Natural killer cell (primary cell): Measurements from ENCODE around the gene TMSB10. TPM values are rescaled to one million over a fixed set of nuclear protein-coding genes. Genes with fewer than 3 reads are reported as not detected.

Experiments used
- ATAC-seq, 3 donors: fragments of 150-1000 bp in 2 of 3; fragments of 200-7000 bp in 1 of 3; cut with Tn5 transposase; 1 replicate in 1 of 3; 2 replicates in 2 of 3; pipeline ENCODE4 v1.10.0; 2021; ENCODE audit warnings: mild to moderate bottlenecking in 2 of 3, moderate library complexity in 2 of 3
- DNase-seq, 2 donors: peaks; one replicate each; pipeline versions ENCODE4 v3.0.0 to v3.0.0-alpha.2; 2013 to 2021; ENCODE audit warnings: mixed read lengths in 1 of 2
- H3K27ac ChIP-seq: one replicate; pipeline ENCODE4 v1.5.1; 2013; ENCODE audit warnings: mild to moderate bottlenecking, low read length
- H3K27me3 ChIP-seq: one replicate; pipeline ENCODE4 v1.6.1; 2013; ENCODE audit warnings: low read length; ENCODE audit not compliant: control insufficient read depth, insufficient read depth
- H3K36me3 ChIP-seq: one replicate; pipeline ENCODE4 v1.6.1; 2013; ENCODE audit warnings: low read length; ENCODE audit not compliant: control insufficient read depth, insufficient read depth
- H3K4me1 ChIP-seq: one replicate; pipeline ENCODE4 v1.6.1; 2013; ENCODE audit warnings: low read length; ENCODE audit not compliant: control insufficient read depth, insufficient read depth
- H3K4me3 ChIP-seq: one replicate; pipeline ENCODE4 v1.5.1; 2013; ENCODE audit warnings: low read length
- H3K9me3 ChIP-seq: one replicate; pipeline ENCODE4 v1.6.1; 2013; ENCODE audit warnings: low read length; ENCODE audit not compliant: control insufficient read depth, insufficient read depth
- H3K27ac Mint-ChIP-seq, 2 donors: one replicate each; pipeline ENCODE4 v1.8.0; 2022; ENCODE audit warnings: mild to moderate bottlenecking in 2 of 2, mixed read lengths in 2 of 2, moderate library complexity in 1 of 2
- H3K27me3 Mint-ChIP-seq, 2 donors: one replicate each; pipeline ENCODE4 v1.8.0; 2022; ENCODE audit warnings: low read depth in 2 of 2, mixed read lengths in 2 of 2
- H3K36me3 Mint-ChIP-seq: one replicate; pipeline ENCODE4 v1.8.0; 2022; ENCODE audit warnings: mixed read lengths
- H3K4me1 Mint-ChIP-seq, 2 donors: one replicate each; pipeline ENCODE4 v1.8.0; 2022; ENCODE audit warnings: mixed read lengths in 2 of 2
- H3K4me3 Mint-ChIP-seq: one replicate; pipeline ENCODE4 v1.8.0; 2022; ENCODE audit warnings: mild to moderate bottlenecking, moderate library complexity, mixed read lengths
- H3K9me3 Mint-ChIP-seq, 2 donors: one replicate each; pipeline ENCODE4 v1.8.0; 2022; ENCODE audit warnings: mixed read lengths in 2 of 2
- WGBS: methylation state at CpG from one replicate; pipeline ENCODE4 v1.1.7; 2013; ENCODE audit warnings: missing lambda C conversion rate; ENCODE audit not compliant: insufficient coverage; 5-methylcytosine and 5-hydroxymethylcytosine counted together
- intact Hi-C: fragments of 100-400 bp; cut with micrococcal nuclease; formaldehyde crosslinking; loops from one replicate; pipeline ENCODE4 v1.14.2; 2022
- total RNA-seq, 4 donors: library from RNA; stranded (reverse); fragments of 120-200 nt in 1 of 4; gene quantifications; one replicate each; pipeline versions ENCODE4 v1.2.3 to v1.2.4, GENCODE V29; 2013 to 2022
- TF ChIP-seq, protein P1 (sequence below): fragments of 200-600 bp; IDR thresholded peaks from one replicate; pipeline ENCODE4 v1.8.0; 2022; ENCODE audit warnings: antibody characterized with exemption

The TMSB10 gene
- total RNA-seq, 3 donors from 2014 or later (not counting 1 experiment from before 2014, with no cell fraction given), result 1,247 to 1,683 (median 1,557) TPM

- Histone ChIP-seq H3K27me3 (peaks cover 8% of the 10 kb centered on the region), H3K27ac (no peak overlapping the region), H3K36me3 (no peaks in the 10 kb centered on the region), H3K9me3 (no peaks in the 10 kb centered on the region), H3K4me1 (peaks cover 29% of the 10 kb centered on the region), H3K4me3 (no peak overlapping the region)
- no peak for ATAC-seq
- H3K27me3 Mint-ChIP-seq, result peaks cover 9 to 29% of the 10 kb centered on the region in 2 donors
- H3K9me3 Mint-ChIP-seq, result no peaks in the 10 kb centered on the region
- H3K36me3 Mint-ChIP-seq, result no peaks in the 10 kb centered on the region
- peak overlapping the region; percentile 43 for H3K4me3 Mint-ChIP-seq
- TF ChIP-seq, protein P1, sequence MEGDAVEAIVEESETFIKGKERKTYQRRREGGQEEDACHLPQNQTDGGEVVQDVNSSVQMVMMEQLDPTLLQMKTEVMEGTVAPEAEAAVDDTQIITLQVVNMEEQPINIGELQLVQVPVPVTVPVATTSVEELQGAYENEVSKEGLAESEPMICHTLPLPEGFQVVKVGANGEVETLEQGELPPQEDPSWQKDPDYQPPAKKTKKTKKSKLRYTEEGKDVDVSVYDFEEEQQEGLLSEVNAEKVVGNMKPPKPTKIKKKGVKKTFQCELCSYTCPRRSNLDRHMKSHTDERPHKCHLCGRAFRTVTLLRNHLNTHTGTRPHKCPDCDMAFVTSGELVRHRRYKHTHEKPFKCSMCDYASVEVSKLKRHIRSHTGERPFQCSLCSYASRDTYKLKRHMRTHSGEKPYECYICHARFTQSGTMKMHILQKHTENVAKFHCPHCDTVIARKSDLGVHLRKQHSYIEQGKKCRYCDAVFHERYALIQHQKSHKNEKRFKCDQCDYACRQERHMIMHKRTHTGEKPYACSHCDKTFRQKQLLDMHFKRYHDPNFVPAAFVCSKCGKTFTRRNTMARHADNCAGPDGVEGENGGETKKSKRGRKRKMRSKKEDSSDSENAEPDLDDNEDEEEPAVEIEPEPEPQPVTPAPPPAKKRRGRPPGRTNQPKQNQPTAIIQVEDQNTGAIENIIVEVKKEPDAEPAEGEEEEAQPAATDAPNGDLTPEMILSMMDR, result no peak
- WGBS, result 85% methylated on average over 6 of the region's 7 CpGs
- DNase-seq, result no peak
- H3K4me1 Mint-ChIP-seq, result peaks cover 29 to 37% of the 10 kb centered on the region in 2 donors
- intact Hi-C loops, result no loop called here
- H3K27ac Mint-ChIP-seq, result no peak overlapping the region
Observed at GRCh38 chr2:84878896-84879583, 26.4 kb upstream of the TMSB10 start.

GRCh38 chr2:84879584-84880394 is 25.7 kb upstream of the TMSB10 start:
- TF ChIP-seq, protein P1, result no peak
- WGBS, result 10% methylated on average over 42 of the region's 45 CpGs
- Histone ChIP-seq H3K4me3 (peak overlapping the region; percentile 53), H3K27me3 (peaks cover 8% of the 10 kb centered on the region), H3K27ac (no peak overlapping the region), H3K9me3 (no peaks in the 10 kb centered on the region), H3K36me3 (no peaks in the 10 kb centered on the region), H3K4me1 (peaks cover 29% of the 10 kb centered on the region)
- ATAC-seq (no peak), DNase-seq (no peak)
- intact Hi-C loops, result loop anchor here (2.0 to 10.0 kb wide), 2 partner anchors 47 to 95 kb away; no protein-coding TSS in a partner anchor
- H3K36me3 Mint-ChIP-seq, result no peaks in the 10 kb centered on the region
- peak overlapping the region in 1 of 2 donors; percentile 71 for H3K27ac Mint-ChIP-seq
- peaks cover 9 to 29% of the 10 kb centered on the region in 2 donors for H3K27me3 Mint-ChIP-seq
- peaks cover 29 to 37% of the 10 kb centered on the region in 2 donors for H3K4me1 Mint-ChIP-seq
- peak overlapping the region; percentile 93 for H3K4me3 Mint-ChIP-seq
- H3K9me3 Mint-ChIP-seq, result no peaks in the 10 kb centered on the region

DNA sequence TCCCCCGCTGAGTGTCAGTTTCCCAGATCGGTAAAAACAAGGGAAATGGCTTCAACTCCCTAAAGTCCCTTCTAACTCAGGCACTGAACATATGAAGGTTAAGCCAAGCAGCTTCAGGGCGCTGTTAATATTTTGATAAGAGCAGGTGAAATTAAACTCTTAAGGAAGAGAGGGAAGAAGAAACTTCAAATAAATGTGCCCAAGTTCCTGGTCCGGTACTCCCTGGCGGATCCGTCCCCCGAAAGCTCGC is 25.1 kb upstream of the TMSB10 start:
- Histone ChIP-seq H3K4me3 (peak overlapping the region; percentile 53), H3K27ac (no peak overlapping the region), H3K27me3 (peaks cover 8% of the 10 kb centered on the region), H3K36me3 (no peaks in the 10 kb centered on the region), H3K4me1 (peaks cover 29% of the 10 kb centered on the region), H3K9me3 (no peaks in the 10 kb centered on the region)
- Mint-ChIP-seq H3K4me1 (peaks cover 29 to 34% of the 10 kb centered on the region in 2 donors), H3K9me3 (no peaks in the 10 kb centered on the region), H3K27ac (peak overlapping the region in 1 of 2 donors; percentile 71), H3K36me3 (no peaks in the 10 kb centered on the region), H3K4me3 (peak overlapping the region; percentile 93), H3K27me3 (peaks cover 9 to 24% of the 10 kb centered on the region in 2 donors)
- 4% methylated on average over 8 of the region's 8 CpGs for WGBS
- TF ChIP-seq, protein P1, result no peak
- ATAC-seq (no peak), DNase-seq (no peak)
- intact Hi-C loops, result loop anchor here (2.0 to 10.0 kb wide), 2 partner anchors 46 to 96 kb away; no protein-coding TSS in a partner anchor
